ENCODE measurements around the gene MSL1.
"Not testable (repeated sequence)": the region's sequence is repeated elsewhere in the genome, so short reads cannot be mapped to it uniquely, and the experiment has no call there.

Gene MSL1

DNA sequence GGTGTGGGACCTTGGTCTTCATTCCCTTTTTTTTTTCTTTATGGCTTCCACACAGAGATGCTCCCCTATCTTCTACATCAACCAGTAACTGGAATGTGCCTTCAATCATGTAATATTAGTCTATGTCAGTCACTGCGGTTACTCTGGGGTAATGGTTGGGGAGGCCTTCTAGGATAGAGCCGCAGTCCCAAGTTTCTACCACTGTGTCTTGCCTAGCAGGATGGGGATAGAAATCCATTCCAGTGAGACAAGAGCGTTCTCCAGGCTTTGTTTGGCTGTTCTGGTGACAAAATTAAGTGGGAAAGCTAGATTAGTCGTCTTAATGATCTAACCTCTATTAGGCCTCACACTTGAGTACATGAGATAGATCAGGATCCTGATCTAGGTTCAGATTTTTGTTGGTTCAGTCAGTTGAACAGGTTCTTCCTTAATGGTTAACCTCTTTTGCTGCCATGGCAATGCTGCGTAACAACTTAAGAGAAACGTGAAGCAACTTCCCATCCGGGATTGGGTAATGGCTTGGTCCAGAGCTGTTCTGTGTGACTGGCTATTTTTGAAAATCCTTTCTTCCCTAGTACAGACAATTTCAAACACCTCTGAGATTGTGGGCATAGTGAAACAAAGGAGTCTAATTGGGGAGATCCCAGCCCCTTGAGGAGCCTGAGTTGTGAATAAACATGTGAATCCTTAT, 8.7 kb downstream of the MSL1 start:
- peak; percentile 46 for DNase-seq

DNA sequence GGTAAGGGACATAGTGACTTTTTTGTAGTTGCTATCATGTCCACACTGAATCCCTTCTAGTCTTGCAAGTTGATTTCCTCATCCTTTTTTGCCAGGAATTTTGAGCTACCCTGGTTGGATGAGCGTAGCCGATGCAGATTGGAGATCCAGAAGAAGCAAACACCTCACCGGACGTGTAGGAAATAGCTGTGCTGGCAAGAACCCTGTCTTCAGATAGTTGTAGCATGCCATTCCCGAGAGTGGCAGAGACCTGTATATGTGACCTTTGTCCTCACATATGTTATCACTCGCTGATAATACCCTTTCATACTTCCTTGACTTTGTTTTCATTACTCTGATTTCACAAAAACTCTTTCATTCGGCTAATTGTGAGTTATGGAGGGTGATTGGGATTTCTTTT, 12.4 kb downstream of the MSL1 start:
- DNase-seq: no peak

DNA sequence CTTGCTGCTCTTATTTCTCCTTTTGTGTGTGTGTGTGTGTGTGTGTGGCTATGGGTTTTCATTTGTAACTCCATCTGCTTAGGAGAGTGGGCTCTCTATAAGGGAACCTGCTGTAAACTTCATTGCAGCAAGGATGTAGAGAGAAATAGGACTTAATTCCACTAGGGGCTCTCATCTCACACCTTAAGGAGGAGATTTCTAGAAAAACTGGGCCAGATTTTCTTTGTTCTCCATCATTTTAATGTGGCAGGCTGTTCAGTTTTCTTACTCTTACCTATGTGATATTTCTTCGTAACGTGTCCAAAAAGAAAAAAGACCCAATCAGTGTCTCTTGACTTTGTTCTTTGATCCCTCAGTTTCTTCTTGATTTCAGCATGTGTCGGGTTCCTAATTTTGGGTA, 14.0 kb downstream of the MSL1 start:
- DNase-seq: no peak

DNA sequence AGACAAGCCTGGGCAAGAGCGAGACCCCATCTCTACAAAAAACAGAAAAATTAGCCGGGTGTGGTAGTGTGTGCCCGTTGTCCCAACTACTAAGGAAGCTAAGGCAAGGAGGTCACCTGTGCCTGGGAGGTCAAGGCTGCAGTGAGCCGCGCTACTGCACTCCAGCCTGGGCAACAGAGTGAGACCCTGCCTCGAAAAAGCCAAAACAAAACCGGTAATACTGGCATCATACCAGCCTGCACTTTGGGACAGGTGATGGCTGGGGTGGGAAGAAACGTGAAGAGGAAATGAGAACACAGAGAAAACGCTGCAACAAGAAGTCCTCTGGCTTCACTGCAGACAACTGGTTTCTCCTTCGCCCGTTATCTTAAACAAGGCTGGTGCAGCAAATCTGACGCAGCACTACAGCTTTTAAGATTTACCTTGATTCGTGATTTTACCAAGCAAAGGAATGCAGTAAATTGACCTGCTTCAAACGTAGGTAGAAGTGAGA, 17.8 kb downstream of the MSL1 start:
- peak; percentile 44 for DNase-seq

DNA sequence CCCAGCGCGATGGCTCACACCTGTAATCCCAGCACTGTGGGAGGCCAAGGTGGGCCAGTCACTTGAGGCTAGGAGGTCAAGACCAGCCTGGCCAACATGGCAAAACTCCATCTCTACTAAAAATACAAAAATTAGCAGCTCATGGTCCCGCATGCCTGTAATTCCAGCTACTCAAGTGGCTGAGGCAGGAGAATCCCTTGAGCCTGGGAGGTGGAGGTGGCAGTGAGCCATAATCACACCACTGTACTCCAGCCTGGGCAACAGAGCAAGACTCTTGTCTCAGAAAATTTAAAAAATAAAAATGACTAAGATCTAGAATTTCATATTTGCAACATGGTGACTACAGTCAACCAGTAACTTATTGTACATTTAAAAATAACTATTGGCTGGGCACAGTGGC, 21.4 kb downstream of the MSL1 start:
- DNase-seq: not testable (repeated sequence)

DNA sequence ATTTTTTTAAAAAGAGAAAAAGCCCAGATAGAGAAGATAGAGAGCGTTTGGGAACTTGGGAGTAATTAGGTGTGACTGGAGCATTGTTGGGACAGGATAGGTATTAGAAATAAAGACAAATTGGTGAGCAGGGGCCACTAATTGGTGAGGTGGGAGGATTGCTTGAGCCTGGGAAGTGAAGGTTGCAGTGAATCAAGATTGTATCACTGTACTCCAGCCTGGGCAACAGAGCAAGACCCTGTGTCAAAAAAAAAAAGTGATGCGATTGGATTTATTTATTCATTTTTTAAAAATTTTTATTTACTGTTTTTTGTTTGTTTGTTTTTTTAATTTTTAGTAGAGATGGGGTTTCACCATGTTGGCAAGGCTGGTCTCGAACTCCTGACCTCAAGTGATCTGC, 23.7 kb downstream of the MSL1 start:
- DNase-seq: no peak

DNA sequence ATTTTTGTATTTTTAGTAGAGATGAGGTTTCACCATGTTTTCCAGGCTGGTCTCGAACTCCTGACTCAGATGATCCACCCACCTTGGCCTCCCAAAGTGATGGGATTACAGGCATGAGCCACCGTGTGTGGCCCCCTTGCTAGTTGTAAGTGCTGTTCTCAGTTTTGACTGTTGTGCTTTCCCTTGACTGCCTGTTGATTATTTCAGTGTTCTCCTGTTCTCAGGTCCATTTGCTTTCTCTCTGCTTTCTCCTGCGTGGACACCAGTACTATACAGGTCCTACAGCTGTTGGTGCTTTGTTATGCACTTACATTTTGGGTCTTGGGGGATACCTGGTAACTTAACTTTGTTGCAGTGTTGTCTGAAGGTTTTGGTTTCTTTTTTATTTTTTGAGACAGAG, 26.8 kb downstream of the MSL1 start:
- no peak for DNase-seq

DNA sequence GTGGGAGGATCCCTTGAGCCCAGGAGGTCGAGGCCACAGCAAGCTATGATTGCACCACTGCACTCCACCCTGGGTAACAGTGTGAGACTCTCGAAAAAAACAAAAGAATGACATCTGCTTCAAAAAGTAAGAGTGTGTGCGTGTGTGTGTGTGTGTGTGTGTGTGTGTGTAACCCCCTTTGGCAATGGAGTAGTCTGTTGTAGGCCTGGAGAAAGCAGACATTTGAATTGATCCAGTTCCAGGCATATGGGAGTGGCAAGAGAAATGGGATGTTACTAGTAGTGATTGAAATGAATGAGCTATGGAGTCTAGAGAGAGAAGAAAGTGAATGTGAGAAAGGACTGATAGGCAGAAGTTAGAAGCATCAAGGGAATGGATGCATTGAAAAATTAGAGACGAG, 28.5 kb downstream of the MSL1 start:
- DNase-seq: no peak

DNA sequence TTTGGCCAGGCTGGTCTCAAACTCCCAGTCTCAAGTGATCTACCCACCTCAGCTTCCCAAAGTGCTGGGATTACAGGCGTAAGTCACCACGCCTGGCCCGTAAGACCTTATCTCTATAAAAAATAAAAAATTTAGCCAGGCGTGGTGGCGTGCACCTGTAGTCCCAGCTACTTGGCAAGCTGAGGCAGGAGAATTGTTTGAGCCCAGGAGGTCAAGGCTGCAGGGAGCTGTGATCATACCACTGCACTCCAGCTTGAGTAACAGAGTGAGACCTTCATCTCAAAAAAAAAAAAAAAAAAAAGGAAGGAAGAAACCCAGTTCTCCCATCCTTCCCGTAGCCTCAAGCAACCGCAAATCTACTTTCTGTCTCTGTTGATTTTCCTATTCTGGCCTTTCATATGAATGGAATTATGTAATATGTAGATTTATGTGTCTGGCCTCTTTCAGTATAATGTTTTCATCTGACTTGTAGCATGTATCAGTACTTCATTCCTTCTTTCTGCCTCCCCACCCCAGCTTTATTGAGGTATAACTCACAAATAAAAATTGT, 29.7 kb downstream of the MSL1 start:
- no peak for DNase-seq

DNA sequence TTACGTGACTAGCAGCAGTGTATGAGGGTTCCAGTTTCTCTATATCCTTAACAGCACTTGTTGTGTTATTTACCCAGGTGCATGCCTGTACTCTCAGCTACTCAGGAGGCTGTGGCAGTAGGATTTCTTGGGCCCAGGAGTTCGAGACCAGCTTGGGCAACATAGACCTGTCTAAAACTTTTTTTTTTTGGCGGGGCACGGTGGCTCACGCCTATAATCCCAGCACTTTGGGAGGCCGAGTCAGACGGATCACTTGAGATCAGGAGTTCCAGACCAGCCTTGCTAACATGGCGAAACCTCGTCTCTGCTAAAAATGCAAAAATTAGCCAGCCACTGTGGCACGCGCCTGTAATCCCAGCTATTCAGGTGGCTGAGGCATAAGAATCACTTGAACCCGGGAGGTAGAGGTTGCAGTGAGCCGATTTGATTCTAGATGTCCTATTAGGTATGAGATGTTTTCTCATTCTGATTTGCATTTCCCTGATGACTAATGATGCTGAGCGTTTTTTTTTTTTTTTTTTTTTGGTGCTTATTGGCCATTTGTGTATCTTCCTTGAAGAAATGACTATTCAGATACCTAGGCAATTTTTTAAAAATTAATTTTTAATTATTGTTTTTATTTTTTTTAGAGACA, 31.9 kb downstream of the MSL1 start:
- DNase-seq: no peak

DNA sequence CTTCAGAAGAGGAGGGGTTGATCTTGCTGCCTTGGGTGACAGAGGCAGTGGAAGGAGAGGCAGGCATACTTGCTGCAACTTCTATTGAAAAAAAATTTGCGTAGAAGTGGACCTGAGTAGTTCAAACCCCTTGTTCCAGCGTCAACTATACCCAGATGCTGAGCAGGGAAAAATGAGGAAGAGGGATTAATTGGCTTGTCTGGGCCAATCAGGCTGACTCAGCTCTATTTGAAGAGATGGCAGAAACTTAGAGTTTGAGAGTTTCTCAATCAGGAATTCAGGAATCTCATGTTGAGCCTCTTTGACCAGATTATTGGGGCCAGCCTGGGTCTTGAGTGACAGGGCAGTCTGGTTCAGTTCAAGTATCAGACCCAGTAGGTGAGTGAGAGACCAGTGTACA, 36.2 kb downstream of the MSL1 start:
- no peak for DNase-seq

DNA sequence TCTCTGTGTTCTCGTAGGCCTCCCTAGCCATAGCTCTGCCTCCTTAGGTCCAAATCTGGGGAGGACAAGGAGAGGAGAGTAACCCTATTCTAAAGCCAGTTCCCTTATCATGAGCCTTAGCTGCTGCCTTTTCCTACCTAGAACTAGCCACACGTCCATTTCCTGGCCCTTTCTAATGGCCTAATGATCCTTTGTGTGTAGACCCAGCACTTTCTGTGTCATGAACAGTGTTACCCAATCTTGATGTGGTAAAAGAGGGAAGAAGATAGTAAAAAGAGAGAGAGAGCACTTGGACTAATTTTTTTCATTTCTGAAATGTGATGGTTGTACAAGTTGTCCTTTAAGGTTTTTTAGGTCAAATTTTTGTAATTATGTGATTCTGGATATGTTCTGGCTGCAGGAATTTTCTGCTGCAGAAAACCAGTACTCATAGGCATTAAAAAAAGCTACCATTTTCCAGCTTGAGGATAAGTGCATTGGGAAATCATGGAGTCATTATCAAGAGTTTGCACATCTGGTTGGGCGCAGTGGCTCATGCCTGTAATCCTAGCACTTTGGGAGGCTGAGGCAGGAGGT, 36.8 kb downstream of the MSL1 start:
- DNase-seq: no peak

DNA sequence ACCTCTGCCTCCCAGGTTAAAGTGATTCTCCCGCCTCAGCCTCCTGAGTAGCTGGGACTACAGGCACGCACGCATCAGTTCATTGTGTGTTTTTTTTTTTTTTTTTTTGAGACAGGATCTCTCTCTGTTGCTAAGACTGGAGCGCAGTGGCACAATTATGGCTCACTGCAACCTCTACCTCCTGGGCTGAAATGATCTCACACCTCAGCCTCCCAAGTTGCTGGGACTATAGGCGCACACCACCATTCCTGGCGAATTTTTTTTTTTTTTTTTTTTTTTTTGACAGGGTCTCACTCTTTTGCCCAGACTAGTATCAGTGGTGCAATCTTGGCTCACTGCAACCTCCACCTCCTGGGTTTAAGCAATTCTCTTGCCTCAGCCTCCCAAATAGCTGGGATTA, 37.7 kb downstream of the MSL1 start:
- DNase-seq: no peak

DNA sequence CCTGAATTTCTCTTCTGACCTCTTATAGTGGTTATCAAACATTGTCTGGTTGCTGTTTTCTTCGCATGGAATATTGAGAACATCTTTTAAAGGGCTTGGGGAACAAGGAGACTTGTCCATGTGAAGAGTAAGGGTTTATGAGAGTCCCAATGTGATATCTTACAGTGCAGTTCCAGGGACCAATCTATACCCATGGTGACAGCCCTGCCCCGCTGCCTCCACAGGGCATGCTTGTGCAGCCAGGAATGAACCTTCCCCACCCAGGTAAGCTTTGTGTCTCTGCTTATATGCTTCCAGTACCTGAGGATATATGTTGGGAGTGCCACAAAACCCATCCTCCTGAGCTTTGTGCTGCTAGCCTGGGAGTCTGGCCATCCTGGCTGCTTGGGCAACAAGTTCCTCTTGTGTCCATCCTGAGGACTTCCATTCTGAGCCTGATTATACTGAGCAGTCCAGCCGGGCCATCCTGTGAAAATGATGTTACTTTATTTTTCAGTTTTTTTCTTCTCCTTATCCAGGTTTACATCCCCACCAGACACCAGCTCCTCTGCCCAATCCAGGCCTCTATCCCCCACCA, 46.0 kb downstream of the MSL1 start:
- DNase-seq: no peak

DNA sequence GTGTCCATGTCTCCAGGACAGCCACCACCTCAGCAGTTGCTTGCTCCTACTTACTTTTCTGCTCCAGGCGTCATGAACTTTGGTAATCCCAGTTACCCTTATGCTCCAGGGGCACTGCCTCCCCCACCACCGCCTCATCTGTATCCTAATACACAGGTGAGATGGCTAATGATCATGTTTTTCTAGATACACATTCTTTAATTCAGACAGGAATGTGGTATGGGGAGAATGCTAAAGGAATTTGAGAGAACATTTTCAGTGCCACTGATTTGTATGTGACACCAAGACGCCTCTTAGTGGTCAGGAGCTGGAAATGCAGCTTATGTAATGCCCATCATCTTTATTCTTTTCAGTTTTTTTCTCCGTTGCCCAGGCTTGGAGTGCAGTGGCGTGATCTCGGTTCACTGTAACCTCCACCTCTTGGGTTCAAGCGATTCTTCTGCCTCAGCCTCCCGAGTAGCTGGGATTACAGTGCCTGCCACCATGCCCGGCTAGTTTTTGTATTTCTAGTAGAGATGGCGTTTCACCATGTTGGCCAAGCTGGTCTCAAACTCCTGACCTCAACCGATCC, 46.6 kb downstream of the MSL1 start:
- DNase-seq: peak; percentile 44

DNA sequence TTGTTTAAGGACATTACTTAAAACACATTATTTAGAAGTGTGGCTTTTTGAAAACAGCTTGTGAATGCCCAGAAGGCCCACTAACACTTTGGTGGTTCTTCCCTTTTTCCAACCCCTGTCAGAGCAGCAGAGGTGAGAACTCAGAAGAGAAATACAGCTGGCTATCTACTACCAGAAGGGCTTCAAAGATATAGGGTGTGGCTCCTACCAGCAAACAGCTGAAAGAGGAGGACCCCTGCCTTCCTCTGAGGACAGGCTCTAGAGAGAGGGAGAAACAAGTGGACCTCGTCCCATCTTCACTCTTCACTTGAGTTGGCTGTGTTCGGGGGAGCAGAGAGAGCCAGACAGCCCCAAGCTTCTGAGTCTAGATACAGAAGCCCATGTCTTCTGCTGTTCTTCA, 48.6 kb downstream of the MSL1 start:
- DNase-seq: no peak

DNA sequence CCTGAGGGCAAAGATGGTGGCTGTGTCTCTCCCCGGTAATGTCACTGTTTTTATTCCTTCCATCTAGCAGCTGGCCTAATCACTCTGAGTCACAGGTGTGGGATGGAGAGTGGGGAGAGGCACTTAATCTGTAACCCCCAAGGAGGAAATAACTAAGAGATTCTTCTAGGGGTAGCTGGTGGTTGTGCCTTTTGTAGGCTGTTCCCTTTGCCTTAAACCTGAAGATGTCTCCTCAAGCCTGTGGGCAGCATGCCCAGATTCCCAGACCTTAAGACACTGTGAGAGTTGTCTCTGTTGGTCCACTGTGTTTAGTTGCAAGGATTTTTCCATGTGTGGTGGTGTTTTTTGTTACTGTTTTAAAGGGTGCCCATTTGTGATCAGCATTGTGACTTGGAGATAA, 50.0 kb downstream of the MSL1 start:
- no peak for DNase-seq

DNA sequence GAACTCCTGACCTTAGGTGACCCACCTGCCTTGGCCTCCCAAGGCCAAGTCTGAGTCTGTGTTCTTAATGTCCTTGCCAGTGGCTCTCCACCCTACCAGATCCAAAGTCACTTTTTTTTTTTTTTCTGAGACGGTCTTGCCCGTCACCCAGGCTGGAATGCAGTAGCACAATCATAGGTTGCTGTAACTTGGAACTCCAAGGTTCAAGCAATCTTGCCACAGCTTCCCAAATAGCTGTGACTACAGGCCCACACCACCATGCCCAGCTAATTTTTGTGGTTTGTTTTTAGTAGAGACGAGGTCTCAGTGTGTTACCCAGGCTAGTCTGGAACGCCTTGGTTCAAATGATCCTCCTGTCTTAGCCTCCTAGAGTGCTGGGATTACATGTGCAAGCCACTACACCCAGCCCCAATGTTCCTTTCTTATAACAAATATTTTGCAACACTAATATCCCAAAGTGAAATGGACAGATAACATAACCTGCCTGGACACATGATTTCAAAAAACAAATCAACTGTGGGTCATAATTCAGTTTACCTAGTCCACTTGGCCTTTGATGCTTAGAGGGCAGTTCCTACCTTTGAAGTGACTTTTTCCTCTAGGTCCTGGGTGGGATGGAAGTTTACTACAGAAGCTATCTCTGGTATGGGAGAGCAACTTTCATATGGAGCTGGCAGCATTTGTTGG, 51.5 kb downstream of the MSL1 start:
- DNase-seq: no peak

DNA sequence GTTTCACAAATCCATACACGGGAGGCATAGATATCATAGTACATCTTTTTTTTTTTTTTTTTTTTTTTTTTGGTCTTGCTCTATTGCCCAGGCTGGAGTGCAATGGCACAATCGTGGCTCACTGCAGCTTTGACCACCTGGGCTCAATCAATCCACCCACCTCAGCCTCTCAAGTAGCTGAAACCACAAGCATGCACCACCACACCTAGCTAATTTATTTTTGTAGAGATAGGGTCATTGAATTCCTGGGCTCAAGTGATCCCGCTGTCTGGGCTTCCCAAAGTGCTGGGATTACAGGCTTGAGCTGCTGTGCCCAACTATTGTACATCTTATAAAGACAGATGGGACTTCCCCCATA, 52.0 kb downstream of the MSL1 start:
- no peak for DNase-seq

DNA sequence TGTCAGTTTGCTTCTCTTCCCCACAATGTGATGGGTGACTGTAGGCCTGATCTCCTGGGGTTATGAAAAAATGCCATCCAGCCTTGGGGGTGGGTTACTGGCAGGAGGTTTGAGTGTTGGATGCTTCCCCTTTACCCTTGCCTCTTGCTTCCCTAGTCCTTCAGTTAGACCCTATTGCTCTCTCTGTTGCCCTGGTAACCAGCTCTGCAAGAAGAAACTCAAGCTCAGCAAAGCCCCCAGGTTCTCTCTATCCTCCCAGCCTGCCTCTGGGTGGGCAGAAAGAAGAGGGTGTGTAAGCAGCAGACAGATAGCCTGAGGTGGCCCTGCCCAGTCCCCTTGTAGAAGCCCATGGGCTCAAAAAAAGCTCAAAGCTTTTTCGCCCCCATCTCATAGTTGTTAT, 52.7 kb downstream of the MSL1 start:
- DNase-seq: no peak

DNA sequence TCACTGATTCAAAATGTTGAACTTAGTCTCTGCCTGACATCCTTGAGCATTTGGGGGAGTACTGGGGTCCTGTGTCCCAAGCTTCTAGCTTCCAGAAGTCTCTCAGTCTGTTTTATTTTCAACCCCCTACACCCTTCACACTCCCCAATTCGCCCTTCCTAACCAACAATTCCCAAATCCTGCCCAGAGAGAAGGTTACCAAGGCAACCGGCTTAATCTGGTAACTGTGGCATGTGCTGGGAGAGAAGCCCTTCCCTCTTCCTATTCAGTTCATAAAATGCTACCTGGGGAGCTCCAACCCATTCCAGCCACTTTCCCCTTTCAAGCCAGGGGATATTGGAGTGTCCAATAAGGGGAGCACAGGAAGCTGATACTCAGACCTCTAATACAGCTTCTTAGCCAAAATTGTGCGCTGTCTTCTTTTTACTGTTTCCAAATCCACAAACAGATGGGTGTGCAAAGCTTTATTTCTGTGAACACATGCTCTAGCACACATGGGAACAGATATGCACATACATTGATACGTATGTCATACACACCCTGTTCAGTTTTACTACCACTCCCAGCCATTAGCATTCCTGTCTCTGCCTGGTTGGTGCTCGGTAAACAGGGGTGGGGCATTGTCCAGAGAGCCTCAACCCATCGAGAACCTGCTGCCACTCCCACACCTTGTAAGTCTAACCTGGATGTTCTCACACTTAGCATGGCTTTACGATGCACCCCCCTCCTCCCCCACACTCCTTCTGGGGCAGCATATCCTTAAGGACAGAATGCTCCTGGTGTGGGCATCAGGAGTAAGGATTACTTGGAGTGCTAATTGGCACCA, 54.4 kb downstream of the MSL1 start:
- DNase-seq: no peak

DNA sequence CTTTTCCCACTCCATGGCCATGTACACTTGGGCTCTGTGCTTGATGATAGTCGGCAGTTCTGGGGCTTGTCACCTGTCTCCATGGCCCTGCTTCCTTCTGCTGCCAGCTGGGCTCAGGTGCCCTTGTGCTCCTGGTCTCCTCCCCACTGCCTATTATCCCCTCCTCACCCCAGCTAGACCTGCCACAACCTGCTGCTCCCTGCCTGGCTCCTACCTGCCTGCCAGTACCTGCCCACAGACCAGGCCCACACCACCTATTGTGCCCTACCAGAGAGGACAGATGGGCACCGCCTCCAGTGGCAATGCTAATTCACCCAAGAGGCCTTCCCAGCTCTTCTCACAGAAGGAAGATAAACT, 55.0 kb downstream of the MSL1 start:
- no peak for DNase-seq

Measured in femur (tissue), 1 donor.